GM12873 (cell line): ENCODE data around the gene JMJD7.

Source experiments
- TF ChIP-seq, protein P1 (sequence below): IDR thresholded peaks from 2 replicates; pipeline ENCODE4 v1.5.1; 2012; ENCODE audit warnings: low read depth, mild to moderate bottlenecking, moderate library complexity, low read length, control low read depth; ENCODE audit not compliant: insufficient read depth; ENCODE audit errors: missing control alignments

The JMJD7 gene

DNA sequence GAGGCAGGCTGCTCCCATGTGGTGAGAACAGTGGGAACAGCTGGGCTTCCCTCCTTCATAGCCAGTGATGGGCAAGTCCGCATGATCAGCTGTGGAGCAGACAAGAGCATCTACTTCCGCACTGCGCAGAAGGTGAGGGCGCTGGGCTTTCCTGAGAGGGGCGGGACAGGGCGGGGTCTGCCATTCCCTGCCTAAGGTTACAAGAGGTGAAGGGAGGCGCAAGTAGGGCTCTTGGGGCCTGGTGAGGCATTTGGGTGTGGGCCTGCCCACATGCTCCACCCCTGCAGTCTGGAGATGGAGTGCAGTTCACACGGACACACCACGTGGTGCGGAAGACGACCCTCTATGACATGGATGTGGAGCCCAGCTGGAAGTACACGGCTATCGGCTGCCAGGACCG, 10.6 kb upstream of the JMJD7 start:
- TF ChIP-seq, protein P1, sequence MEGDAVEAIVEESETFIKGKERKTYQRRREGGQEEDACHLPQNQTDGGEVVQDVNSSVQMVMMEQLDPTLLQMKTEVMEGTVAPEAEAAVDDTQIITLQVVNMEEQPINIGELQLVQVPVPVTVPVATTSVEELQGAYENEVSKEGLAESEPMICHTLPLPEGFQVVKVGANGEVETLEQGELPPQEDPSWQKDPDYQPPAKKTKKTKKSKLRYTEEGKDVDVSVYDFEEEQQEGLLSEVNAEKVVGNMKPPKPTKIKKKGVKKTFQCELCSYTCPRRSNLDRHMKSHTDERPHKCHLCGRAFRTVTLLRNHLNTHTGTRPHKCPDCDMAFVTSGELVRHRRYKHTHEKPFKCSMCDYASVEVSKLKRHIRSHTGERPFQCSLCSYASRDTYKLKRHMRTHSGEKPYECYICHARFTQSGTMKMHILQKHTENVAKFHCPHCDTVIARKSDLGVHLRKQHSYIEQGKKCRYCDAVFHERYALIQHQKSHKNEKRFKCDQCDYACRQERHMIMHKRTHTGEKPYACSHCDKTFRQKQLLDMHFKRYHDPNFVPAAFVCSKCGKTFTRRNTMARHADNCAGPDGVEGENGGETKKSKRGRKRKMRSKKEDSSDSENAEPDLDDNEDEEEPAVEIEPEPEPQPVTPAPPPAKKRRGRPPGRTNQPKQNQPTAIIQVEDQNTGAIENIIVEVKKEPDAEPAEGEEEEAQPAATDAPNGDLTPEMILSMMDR: no peak

DNA sequence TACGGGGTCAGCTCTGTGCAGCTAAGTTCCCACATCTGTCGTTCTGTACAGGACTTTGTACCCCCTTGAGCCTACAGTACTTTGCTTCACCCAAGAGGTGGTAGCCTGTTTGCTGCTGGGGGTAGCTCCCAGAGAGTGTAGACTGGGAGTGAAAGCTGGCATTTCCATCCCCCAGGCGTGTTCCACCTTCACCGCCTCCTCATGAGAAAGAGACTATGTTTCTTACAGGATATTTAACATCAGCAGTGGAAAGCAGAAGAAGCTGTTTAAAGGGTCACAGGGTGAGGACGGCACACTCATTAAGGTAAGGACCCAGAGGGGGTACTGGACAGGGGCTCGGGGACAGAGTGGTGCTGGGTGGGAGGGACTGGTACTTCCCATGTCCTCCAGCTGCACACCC, 10.1 kb upstream of the JMJD7 start:
- TF ChIP-seq, protein P1: no peak

DNA sequence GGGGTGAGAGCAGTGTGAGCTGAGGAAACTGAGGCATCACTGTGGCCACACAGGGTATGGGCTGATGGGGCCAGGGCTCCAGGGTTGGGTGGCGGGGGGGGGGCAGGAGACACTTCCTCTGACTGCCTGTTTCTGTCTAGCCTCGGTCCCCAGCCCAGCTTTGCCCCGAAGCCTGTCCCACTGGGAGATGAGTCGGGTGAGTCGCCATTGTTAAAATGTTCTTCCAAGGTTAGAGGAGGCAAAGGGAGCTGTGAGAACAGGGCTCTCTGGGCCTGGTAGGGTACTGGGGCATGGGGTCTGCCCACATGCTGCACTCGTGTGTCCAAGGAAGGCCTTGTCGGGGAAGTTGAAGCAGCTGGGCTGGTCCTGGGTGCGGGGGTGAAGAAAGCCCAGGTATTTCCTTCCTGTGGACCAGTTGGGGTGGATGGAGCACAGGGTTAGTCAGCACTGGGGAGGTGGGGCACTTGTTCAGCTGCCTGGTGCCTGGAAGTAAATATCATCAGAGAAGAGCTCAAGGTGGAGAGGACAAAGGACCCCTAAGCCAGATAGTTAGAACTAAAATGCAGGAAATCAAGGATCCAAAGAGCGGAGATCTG, 8.3 kb upstream of the JMJD7 start:
- TF ChIP-seq, protein P1: no peak

DNA sequence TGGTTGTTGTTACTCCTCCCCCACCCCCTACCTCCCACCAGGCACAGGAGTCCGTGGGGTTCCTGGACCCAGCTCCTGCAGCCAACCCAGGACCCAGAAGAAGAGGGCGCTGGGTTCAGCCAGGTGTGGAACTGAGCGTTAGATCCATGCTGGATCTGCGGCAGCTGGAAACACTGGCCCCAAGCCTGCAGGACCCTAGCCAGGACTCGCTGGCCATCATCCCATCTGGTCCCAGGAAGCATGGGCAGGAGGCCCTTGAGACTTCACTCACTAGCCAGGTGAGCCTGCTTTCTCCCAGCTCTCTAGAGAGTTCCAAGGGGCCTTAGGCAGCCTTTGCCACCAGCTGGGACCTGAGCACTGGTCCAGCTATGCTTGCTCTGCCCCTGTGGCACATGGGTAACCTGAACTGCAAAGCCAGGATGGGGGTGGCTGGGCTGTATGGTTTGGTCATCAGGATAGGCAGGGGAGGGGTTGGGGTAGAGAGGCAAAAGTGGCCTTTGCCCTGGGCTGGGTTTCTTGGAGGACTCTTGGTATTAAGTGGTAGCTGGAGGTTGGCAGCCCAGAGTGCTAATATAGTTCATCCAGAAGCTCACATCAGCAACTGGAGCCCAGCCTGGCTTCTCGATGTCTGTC, 7.0 kb upstream of the JMJD7 start:
- TF ChIP-seq, protein P1: no peak

DNA sequence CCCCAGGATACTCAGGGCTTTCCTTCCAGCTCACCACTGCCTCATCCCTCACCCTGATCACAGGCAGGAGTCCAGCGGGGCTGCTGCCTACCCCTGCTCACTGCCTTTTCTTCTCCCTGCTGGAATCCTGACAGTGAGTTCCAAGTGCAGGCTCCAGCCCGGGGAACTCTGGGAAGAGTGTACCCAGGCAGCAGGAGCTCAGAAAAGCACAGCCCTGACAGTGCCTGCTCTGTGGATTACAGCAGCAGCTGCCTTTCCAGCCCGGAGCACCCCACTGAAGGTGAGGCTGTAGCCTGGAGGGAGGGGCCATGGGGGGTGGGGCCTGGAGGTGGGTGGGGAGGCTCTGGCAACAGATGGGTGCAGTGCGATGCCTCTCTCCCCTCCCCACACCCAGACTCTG, 6.1 kb upstream of the JMJD7 start:
- TF ChIP-seq, protein P1: no peak

DNA sequence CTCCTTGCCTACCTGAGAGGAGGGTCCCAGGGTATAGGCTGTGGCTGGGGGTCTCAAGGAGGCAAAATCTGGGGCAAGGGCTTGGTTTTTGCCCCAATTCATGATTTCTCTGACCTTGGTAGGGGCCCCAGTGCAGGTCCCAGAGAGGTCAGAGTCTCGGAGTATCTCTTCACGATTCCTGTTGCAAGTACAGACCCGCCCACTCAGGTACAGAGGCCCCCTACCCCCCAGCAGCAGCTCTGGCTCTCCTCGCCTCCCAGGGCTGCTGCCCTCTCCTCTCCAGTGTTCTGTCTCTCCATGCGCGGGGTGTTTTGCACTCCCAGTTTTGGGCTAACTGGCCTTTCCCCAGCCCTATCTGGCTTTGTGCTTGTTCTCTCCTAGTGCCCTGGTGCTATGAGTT, 5.4 kb upstream of the JMJD7 start:
- TF ChIP-seq, protein P1: no peak

DNA sequence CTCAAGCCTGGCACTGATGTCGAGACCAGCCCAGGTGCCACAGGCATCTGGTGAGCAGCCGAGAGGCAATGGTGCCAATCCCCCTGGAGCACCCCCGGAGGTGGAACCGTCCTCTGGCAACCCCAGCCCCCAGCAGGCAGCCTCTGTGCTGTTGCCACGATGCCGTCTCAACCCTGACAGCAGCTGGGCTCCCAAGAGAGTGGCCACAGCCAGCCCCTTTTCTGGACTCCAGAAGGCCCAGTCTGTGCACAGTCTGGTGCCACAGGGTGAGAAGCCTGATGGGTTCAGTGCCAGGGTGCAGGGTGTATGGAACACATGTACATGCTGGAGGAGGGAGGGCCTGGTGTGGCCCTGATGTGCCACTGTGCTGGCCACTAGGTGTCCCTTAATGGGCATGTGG, 4.9 kb upstream of the JMJD7 start:
- TF ChIP-seq, protein P1: no peak
